NCI-H345 (cell line): Measurements from ENCODE around the gene SIRT4.

Source experiments
- DNase-seq: peaks from one replicate; lab custom pipeline; 2025; lab: John Stamatoyannopoulos, UW

SIRT4 gene

GRCh38 chr12:120278137-120279069, 23.7 kb upstream of the SIRT4 start:
- no peak for DNase-seq

DNA sequence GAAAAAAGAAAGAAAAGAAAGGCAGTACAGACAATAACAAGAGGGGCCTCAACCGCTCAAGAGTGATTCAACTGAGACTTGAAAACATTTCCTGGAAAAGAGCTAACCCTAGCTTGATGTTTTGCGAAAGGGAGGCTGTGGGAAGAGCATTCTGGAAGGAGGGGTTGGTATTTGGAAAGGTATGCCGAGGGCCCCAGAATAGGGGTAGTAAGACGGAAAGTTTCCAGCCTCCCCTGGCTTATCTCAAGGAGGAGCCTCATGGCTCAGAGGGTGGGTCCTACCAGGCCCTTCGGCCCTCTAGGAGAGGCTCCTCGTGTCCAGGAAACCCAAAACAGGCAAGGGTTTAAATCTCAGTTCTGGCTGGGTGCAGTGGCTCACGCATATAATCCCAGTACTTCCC, 18.8 kb upstream of the SIRT4 start:
- DNase-seq, result no peak

DNA sequence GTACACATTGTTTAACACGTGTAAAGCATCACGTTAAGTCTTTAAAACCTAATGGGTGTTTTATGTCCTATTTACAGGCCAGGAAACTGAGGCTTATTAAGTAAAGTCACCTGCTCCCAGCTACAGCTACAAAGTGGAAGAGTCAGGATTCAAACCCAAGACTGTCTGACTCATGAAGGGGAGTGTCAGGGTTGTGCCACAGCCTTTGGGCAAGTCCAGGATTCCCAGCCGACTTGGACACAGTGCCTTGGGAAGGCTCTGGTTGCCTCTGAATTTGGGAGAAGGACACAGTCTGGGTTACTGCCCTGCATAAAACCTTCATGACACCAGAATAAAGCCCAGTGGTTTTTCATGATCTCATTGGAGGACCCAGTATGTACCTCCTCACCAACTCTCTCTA, 17.7 kb upstream of the SIRT4 start:
- no peak for DNase-seq

GRCh38 chr12:120286768-120287490, 15.2 kb upstream of the SIRT4 start:
- DNase-seq, result no peak

DNA sequence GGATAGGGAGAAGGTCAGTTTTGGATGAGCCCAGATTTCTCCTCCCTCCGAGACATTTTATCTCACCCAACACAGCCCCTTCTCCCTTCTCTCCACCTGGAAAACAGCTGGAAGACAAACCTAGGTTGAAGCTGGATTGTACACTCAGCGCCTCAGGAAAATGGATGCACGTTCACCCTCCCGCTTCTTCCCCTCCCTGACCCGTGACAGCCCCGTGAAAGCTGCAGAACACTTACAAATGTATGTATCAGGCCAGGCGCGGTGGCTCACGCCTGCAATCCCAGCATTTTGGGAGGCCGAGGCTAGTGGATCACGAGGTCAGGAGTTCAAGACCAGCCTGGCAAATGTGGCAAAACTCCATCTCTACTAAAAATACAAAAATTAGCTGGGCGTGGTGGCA, 14.6 kb upstream of the SIRT4 start:
- DNase-seq, result no peak

DNA sequence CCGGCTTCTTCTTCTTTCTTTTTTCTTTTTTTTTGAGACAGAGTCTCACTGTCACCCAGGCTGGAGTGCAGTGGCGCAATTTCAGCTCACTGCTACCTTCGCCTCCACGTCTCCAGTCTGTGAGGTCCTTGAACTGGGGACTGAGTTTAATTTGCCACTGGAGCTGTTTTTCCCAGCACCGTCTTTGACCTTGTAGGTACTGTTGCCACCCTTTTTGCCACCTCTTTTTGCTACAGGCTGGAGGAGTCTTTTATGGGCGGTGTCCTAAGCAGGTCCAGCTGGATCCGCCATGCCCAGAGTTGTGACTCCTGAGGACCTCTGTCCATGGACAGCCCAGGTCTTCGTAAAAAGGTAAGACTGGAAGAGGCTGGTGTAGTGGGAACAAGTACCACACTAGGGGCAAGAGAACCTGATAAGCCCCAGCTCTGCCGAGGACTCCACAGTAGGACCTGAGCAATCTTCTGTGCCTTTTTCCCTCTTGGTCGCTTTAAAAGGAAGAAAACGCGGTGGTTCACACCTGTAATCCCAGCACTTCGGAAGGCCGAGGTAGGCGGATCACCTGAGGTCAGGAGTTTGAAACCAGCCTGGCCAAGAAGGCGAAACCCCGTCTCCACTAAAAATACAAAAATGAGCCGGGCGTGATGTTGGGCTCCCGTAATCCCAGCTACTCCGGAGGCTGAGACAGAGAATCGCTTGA, 11.4 kb upstream of the SIRT4 start:
- DNase-seq, result no peak

DNA sequence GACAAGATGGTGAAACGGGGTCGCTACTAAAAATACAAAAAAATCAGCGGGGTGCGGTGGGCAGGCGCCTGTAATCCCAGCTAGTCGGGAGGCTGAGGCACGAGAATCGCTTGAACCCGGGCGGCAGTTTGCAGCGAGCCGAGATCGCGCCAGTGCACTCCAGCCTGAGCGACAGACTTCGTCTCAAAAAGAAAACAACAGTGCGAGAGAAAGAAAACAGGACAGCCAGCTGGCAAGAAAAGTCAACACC, 9.8 kb upstream of the SIRT4 start:
- no peak for DNase-seq

- DNase-seq, result peak; percentile 84
Observed at GRCh38 chr12:120292661-120293531, 9.2 kb upstream of the SIRT4 start, which contains the start of gene RNU4-1. Gene RNU4-1, minus strand, starts transcription at chr12:120293237.

DNA sequence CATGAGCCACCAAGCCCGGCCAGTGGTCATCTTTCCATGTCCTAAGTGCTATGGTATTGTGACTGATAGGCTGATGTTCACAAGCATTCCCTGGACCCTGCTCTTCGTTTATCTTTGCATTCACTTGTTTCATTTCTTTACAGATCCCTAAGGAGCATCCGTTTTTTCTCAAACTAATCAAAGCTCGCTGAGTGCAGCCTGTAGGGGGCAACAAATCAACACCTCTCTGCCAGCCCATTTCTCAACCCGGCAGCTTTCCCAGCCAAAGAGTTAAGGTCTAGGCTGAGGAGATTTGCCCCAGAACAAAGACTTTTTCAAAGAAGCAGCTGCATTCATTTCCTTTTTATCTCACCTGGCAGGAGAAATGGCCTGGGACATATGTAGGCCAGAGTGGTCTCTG, 12.1 kb downstream of the SIRT4 start:
- DNase-seq, result no peak

- no peak for DNase-seq
Observed at GRCh38 chr12:120316798-120317223, 14.7 kb downstream of the SIRT4 start.

- peak; percentile 100 for DNase-seq
Observed at GRCh38 chr12:120317224-120318105, 15.3 kb downstream of the SIRT4 start.

- DNase-seq, result no peak
Observed at GRCh38 chr12:120321382-120322202, 19.5 kb downstream of the SIRT4 start.

GRCh38 chr12:120323772-120324171, 21.7 kb downstream of the SIRT4 start:
- DNase-seq, result no peak

DNA sequence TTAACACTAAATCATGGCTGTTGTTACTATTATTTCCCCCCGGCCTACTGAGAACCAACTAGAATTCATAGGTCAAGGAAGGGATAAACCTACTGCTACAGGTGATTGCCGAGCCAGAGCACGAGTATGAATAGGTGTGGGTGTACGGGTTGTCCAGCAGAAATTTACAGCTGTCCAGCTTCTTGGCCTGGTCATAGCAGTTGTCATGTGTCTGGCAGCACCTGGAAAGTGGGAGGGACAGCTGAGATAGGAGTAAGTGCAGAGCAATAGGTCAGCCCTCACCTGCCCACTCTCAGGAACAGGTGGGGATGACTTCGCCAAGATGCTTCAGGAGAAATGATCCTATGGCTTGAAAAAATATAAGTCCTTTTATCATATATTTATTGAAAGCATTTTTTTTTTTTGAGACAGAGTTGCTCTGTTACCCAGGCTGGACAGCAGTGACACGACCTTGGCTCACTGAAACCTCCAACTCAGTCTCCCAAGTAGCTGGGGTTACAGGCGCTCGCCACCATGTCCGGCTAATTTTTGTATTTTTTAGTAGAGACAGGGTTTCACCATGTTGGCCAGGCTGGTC, 22.8 kb downstream of the SIRT4 start:
- DNase-seq, result no peak

DNA sequence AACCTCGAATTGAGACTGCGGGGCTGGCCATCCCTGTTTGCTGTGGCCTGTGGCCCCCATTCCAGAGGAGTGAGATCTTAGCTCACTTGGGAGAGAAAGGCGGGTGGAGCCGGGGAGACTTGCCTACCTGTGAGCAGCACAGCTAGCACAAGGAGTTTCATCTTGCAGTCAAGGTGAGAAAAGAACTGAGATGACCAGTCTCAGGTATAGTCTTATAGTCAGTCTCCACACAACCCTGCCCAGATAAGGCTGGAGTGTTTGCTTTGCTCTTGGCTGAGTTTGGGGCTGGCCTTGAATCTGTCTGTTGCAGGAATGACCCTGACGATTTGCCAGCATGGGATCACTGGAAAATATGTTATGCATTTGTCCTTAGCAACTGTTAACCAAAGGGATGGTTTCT, 25.5 kb downstream of the SIRT4 start, which contains the start of gene PLA2G1B:
Gene PLA2G1B (minus strand): TSS at position 187 of the 400 bp plus-strand sequence. CDS start 26 bp downstream, at position 161.
- DNase-seq, result no peak

DNA sequence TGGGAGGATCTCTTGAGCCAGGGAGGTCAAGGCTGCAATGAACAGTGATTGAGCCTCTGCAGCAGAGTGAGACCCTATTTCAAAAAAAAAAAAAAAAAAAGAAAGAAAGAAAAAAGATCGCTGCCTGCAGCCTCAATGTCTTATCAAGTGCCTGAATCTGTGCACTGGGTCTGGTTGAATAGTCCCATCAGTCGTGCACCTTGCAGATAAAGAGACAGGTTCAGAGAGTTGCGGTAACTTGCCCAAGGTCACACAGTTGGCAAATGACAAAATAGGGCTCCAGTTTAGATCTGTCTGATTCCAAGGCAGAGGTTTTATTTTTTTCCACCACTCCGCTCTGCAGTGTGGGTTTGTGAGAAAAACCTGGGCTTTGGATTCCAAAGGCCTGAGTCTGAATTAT, 26.1 kb downstream of the SIRT4 start:
- no peak for DNase-seq

- DNase-seq, result no peak
Observed at GRCh38 chr12:120331390-120331789, 29.3 kb downstream of the SIRT4 start.

GRCh38 chr12:120332041-120332440, 29.9 kb downstream of the SIRT4 start:
- DNase-seq, result no peak

DNA sequence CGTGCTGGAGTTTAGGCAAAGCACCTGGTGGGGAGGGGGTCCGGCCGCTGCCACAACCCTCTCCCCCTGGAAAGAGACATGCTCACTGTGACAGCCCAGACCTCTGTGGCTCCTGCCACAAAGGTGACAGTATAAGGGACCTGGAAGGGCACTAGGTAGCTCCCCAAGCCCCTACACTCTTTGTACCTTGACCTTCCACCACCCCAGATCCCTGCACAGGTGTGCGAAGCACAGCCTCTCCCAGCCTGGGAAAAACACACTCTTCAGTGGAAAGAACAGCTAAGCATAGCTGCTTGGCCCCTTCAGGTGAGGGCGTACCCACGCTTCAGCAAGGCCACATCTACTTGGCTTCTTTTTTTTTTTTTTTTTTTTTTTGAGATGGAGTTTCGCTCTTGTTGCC, 30.4 kb downstream of the SIRT4 start:
- DNase-seq, result no peak
